ENCODE measurements around the gene BIRC7.
"Not testable (repeated sequence)": the region's sequence is repeated elsewhere in the genome, so short reads cannot be mapped to it uniquely, and the experiment has no call there.

Gene BIRC7

GRCh38 chr20:63208346-63208909, 27.3 kb upstream of the BIRC7 start:
- no peak for DNase-seq

GRCh38 chr20:63210011-63210605, 25.6 kb upstream of the BIRC7 start:
- DNase-seq, result no peak

- DNase-seq, result no peak
Observed at GRCh38 chr20:63212393-63212730, 23.3 kb upstream of the BIRC7 start.

GRCh38 chr20:63212792-63213191, 22.9 kb upstream of the BIRC7 start:
- DNase-seq, result no peak

GRCh38 chr20:63214514-63214913, 21.2 kb upstream of the BIRC7 start:
- no peak for DNase-seq

- DNase-seq, result no peak
Observed at GRCh38 chr20:63215101-63216040, 20.3 kb upstream of the BIRC7 start.

GRCh38 chr20:63216041-63216848, 19.5 kb upstream of the BIRC7 start, which contains the start of gene YTHDF1:
Gene YTHDF1, minus strand, starts transcription at chr20:63216131. Its CDS starts 239 bp downstream, at chr20:63215892.
- DNase-seq, result peak; percentile 55

GRCh38 chr20:63216849-63217471, 18.7 kb upstream of the BIRC7 start:
- no peak for DNase-seq

GRCh38 chr20:63217706-63218105, 18.0 kb upstream of the BIRC7 start:
- DNase-seq, result no peak

GRCh38 chr20:63218701-63219446, 16.8 kb upstream of the BIRC7 start:
- no peak for DNase-seq

GRCh38 chr20:63219447-63219821, 16.3 kb upstream of the BIRC7 start:
- DNase-seq, result no peak

GRCh38 chr20:63219866-63220521, 15.7 kb upstream of the BIRC7 start:
- DNase-seq, result no peak

GRCh38 chr20:63220696-63221399, 14.9 kb upstream of the BIRC7 start:
- no peak for DNase-seq

- DNase-seq, result not testable (repeated sequence)
Observed at GRCh38 chr20:63221400-63222053, 14.2 kb upstream of the BIRC7 start.

- DNase-seq, result no peak
Observed at GRCh38 chr20:63222541-63222940, 13.2 kb upstream of the BIRC7 start.

GRCh38 chr20:63223121-63223825, 12.4 kb upstream of the BIRC7 start:
- DNase-seq, result no peak

- DNase-seq, result no peak
Observed at GRCh38 chr20:63223826-63224207, 11.9 kb upstream of the BIRC7 start.

GRCh38 chr20:63224412-63225081, 11.2 kb upstream of the BIRC7 start:
- DNase-seq, result no peak

GRCh38 chr20:63225082-63225454, 10.6 kb upstream of the BIRC7 start:
- no peak for DNase-seq

All from cortex of kidney (tissue), 1 donor.